ENCODE measurements around the gene QKI. TPM values are rescaled to one million over a fixed set of nuclear protein-coding genes. Genes with fewer than 3 reads are reported as not detected.

The QKI gene
- total and polyA plus RNA-seq, 2 of the 8 experiments (the other 6 are each of a cell fraction or from before 2014, with no cell fraction given), result 181 to 183 TPM

GRCh38 chr6:163417595-163417994 lies 3.1 kb downstream of the QKI start (continued):
- TF ChIP-seq CHD7 (IDR thresholded peaks at IDR 0.05; ENCODE audit: insufficient replicate concordance, low read length) (no peak), SIN3A (conservative IDR thresholded peaks at IDR 0.05 in 1 of 2, IDR thresholded peaks at IDR 0.05 in 1 of 2; ENCODE audit: low read depth in 1 of 2, low read length in 2 of 2) (no peak), JUN (IDR thresholded peaks at IDR 0.05; ENCODE audit: low read depth, low read length) (no peak), CHD2 (IDR thresholded peaks at IDR 0.05; ENCODE audit: low read length) (no peak), SAP30 (IDR thresholded peaks at IDR 0.05; ENCODE audit: insufficient read depth, insufficient replicate concordance, low read length) (no peak), HDAC2 (IDR thresholded peaks at IDR 0.05; ENCODE audit: borderline replicate concordance in 1 of 2, low read depth in 2 of 2, low read length in 2 of 2) (no peak)
